Fibroblast of lung (primary cell): ENCODE data around the gene CLIC4.

Experiments
- EZH2 ChIP-seq: IDR thresholded peaks from 2 replicates; pipeline ENCODE4 v1.5.1; 2012; ENCODE audit warnings: low read length, control low read depth, mild to moderate bottlenecking; ENCODE audit errors: missing control alignments
- TF ChIP-seq, protein P1 (sequence below), 2 donors: IDR thresholded peaks in 1 of 2; conservative IDR thresholded peaks in 1 of 2; 1 replicate in 1 of 2; 2 replicates in 1 of 2; pipeline ENCODE4 v1.5.1; 2011 to 2012; ENCODE audit warnings: low read length in 2 of 2, control low read depth in 1 of 2, inconsistent platforms in 1 of 2, low read depth in 1 of 2, mild to moderate bottlenecking in 1 of 2

- no peak for TF ChIP-seq EZH2
- TF ChIP-seq, protein P1, sequence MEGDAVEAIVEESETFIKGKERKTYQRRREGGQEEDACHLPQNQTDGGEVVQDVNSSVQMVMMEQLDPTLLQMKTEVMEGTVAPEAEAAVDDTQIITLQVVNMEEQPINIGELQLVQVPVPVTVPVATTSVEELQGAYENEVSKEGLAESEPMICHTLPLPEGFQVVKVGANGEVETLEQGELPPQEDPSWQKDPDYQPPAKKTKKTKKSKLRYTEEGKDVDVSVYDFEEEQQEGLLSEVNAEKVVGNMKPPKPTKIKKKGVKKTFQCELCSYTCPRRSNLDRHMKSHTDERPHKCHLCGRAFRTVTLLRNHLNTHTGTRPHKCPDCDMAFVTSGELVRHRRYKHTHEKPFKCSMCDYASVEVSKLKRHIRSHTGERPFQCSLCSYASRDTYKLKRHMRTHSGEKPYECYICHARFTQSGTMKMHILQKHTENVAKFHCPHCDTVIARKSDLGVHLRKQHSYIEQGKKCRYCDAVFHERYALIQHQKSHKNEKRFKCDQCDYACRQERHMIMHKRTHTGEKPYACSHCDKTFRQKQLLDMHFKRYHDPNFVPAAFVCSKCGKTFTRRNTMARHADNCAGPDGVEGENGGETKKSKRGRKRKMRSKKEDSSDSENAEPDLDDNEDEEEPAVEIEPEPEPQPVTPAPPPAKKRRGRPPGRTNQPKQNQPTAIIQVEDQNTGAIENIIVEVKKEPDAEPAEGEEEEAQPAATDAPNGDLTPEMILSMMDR (conservative IDR thresholded peaks at IDR 0.05 in 1 of 2, IDR thresholded peaks at IDR 0.05 in 1 of 2; ENCODE audit: low read depth in 1 of 2, low read length in 2 of 2) = no peak
Observed at GRCh38 chr1:24764439-24764838, 19.2 kb downstream of the CLIC4 start.
